ENCODE data around the gene RGS13.

RGS13 gene

DNA sequence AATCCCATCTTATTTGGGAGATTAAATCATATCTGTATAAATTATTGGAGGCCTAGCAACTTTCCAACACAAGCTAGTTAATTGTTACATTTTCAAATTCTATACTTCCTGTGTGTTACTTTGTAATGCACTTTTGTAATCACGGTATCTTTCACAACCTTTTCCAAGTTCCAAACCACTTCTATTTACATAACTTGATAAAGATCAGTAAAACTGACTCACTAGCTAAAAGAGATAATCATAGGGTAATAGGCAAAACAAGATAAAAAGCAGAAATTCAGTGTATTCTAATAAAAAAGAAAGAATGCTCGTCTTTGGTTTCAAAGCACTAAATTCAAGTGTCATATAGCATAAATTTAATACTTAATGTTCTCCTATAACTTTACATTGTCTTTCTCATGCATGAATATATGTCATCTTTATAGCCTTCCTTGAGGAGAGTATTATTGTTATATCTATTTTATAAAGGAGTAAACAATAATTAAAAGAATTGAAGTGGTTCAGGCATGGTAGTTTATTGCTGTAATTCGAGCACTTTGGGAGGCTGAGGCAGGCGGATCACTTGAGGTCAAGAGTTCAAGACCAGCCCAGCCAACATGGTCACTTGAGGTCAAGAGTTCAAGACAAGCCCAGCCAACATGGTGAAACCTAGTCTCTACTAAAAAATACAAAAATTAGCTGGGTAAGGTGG lies 66.4 kb downstream of the RGS13 start:
- no peak for TF ChIP-seq ZFX (IDR thresholded peaks at IDR 0.05)
- TF ChIP-seq, protein P1, sequence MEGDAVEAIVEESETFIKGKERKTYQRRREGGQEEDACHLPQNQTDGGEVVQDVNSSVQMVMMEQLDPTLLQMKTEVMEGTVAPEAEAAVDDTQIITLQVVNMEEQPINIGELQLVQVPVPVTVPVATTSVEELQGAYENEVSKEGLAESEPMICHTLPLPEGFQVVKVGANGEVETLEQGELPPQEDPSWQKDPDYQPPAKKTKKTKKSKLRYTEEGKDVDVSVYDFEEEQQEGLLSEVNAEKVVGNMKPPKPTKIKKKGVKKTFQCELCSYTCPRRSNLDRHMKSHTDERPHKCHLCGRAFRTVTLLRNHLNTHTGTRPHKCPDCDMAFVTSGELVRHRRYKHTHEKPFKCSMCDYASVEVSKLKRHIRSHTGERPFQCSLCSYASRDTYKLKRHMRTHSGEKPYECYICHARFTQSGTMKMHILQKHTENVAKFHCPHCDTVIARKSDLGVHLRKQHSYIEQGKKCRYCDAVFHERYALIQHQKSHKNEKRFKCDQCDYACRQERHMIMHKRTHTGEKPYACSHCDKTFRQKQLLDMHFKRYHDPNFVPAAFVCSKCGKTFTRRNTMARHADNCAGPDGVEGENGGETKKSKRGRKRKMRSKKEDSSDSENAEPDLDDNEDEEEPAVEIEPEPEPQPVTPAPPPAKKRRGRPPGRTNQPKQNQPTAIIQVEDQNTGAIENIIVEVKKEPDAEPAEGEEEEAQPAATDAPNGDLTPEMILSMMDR (conservative IDR thresholded peaks at IDR 0.05), result no peak
- peak overlapping the region; percentile 25; the same call in 1 of the 2 replicates for H3K27ac ChIP-seq

DNA sequence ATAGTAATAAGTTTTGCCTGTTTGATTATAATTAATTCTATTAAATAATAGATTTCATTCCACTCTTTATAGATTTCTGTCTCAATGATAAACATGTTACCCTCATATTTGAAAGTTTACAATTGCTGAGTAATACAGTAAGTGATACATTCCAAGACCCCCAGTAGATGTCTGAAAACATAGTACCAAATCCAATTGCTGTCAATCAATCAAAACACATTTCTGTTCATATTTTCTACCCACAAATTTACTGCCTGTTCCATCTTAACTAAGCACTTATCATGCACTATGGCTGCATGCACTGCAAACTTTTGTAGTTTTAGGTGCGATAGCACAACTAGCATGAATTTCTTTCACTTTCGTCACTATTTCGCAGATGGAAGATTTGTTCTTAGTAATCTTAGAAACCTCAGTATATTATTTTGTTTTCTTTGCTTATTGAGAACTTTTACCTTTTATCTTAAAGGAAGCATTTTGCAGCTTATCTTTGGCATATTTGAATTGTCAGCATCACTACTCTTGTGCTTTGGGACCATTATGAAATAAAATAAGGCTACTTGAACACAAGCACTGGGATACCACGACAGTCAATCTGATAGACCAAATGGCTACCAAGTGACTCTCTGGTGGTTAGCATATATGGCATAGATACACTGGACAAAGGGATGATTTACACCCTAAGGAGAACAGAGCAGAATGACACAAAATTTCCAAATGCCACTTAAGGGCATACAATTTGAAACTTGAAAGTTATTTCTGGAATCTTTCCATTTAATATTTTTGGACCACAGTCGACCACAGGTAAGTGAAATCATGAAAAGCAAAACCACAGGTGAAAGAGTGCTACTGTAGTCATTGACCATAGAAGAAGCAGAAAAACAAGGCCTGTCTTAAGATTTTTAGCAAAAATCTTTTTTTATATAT lies 67.6 kb downstream of the RGS13 start:
- H3K27ac ChIP-seq, result no peak overlapping the region
- TF ChIP-seq ZFX (IDR thresholded peaks at IDR 0.05), result no peak
- TF ChIP-seq, protein P1 (conservative IDR thresholded peaks at IDR 0.05), result no peak

DNA sequence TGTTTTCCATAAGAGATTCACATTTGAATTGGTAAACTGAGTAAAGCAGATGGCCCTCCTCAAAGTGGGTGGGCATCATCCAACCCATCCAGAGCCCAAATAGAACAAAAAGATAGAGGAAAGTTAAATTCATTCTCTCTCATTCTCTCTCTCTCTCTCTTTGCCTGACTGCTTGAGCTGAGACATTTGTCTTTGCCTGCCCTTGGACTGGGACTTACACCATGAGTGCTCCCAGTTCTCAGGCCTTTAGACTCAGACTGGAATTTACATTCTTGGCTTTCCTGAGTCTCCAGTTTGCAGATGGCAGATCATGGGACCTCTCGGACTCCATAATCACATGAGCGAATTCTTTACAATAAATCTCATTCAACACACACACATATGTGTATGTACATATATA lies 69.6 kb downstream of the RGS13 start:
- no peak for TF ChIP-seq ZFX (IDR thresholded peaks at IDR 0.05)
- TF ChIP-seq, protein P1 (conservative IDR thresholded peaks at IDR 0.05), result no peak
- H3K27ac ChIP-seq, result no peak overlapping the region

DNA sequence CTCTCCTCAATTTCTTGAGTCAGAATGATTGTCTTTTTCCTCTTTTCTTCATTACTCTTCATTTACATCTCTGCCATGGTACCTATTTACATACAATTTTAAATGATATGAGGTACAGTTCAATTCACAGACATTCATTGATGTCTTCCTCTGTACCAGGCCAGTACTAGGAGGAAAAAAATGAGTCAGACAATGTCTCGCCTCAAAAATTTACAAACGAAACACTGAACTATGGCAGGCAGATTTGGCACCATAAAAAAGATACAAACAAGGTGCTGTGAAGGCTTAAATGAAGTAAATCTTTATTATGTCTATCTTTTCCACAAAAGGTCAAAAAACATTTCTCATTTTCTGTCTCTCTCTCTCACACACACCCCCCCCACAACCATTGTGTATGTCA lies 71.0 kb downstream of the RGS13 start:
- TF ChIP-seq, protein P1 (conservative IDR thresholded peaks at IDR 0.05), result no peak
- no peak for TF ChIP-seq ZFX (IDR thresholded peaks at IDR 0.05)
- H3K27ac ChIP-seq, result no peak overlapping the region

DNA sequence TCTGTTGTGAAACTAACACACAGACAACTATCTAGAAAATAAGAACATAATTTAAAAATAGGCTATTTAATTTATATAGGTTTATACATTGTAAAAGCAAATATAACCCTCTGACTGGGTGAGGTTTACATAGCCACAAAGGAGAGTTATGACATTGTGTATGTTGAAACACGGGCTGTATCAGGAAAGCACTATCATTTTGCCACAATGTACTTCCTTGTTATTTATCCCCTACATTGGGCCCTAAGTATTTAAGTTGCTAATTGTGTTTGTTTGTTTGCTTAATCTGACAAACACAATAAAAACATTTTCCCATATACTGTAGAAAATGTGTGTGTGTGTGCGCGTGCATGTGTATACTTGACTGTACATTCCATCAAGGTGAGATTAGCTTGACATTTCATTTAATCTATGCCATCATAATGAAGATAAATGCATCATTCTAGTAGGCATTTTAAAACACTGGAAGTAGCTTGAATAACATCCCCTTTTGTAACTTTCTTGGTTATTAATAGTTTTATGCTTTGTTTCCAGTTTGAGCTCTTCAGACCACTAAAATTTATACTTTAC lies 72.1 kb downstream of the RGS13 start:
- TF ChIP-seq ZFX (IDR thresholded peaks at IDR 0.05), result no peak
- no peak overlapping the region for H3K27ac ChIP-seq

DNA sequence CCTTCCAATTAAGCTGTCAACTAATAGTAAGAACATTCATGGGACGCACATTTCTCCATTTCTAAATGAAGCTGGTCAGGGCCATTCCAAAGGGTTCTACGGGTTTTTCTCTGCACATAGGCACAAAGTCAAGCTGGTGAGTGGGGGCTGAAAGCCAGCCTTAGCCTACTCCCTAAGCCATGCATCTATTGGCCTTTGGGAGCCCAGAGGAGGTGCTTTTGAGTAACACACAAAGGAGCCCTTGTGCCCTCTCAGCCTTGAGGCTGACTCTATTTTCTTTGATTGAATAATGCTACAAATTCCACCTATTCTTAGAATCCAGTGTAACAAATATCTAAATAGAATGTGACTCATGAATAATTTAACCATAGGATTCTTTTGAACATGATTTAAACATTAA lies 73.6 kb downstream of the RGS13 start:
- H3K27ac ChIP-seq, result no peak overlapping the region
- no peak for TF ChIP-seq ZFX (IDR thresholded peaks at IDR 0.05)
- TF ChIP-seq, protein P1 (conservative IDR thresholded peaks at IDR 0.05), result no peak
